GM19468 (cell line): ENCODE measurements around the gene WFIKKN1.

ENCODE experiments used
- ATAC-seq: cut with Tn5 transposase; IDR thresholded peaks from one replicate; pipeline ENCODE4 v1.9.1; 2021; ENCODE audit warnings: mild to moderate bottlenecking, moderate library complexity, moderate number of reproducible peaks; ENCODE audit not compliant: unreplicated experiment; ENCODE audit errors: extremely low read depth

The WFIKKN1 gene

DNA sequence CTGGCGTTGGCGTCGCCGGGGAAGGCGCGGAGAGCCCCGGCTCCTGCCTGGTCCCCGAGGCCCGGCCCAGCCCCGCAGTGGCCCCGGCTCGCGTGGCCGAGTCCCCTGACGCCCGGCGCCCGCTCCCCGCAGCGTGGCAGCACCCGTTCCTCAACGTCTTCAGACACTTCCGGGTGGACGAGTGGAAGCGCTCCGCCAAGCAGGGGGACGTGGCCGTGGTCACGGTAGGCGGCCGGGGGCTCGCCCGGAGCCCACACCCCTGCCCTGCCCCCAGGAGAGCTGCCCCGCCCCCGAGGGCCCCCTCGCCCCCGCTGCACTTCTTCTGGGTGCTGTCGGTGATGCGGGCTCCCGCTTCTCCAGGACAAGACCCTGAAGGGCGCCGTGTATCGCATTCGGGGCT lies 18.8 kb downstream of the WFIKKN1 start:
- no peak for ATAC-seq

- no peak for ATAC-seq
Observed at GRCh38 chr16:651844-652243, 21.1 kb downstream of the WFIKKN1 start.

DNA sequence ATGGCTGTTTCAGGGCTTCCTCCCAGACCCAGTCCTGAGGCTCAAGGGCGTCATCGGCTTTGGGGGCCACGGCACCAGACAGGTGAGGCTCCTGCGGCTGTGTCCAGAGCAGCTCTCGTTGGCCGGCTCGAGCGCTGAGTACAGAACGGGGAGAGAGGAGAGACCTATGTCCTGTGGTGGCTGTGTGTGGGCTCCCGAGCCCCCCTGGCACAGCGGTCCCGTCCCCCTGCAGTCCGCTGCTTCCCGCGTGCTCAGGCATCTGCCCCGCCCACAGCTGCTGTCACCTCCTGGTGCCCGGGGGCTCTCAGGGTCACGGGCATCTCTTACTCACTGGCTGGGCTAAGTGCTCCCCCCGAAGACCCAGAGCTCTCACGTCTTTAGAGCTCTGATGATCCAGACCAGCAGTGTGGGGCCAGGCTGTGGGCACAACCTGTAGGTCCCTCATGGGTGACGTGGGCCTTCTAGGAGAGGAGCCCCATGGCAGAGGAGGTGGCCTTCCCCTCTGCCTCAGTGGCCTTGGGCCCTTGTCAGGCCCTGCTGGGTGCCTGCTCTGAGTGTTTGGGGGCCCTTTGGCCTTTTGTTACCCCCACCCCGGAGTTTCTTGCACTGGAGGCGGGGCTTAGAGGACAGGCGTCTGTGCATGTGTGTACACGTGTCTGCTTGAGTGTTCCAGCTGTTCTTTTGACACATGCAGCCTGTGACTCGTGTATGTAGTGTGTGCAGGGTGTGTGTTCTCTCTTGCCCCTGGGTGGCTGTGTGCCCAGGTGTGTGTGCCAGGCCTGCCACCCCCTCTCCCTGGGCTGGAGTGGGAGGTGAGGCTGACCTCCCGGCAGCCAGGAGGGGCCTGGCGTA lies 21.9 kb downstream of the WFIKKN1 start:
- no peak for ATAC-seq

GRCh38 chr16:654034-654433 lies 23.2 kb downstream of the WFIKKN1 start:
- no peak for ATAC-seq

- no peak for ATAC-seq
Observed at GRCh38 chr16:657487-657886, 26.7 kb downstream of the WFIKKN1 start.

DNA sequence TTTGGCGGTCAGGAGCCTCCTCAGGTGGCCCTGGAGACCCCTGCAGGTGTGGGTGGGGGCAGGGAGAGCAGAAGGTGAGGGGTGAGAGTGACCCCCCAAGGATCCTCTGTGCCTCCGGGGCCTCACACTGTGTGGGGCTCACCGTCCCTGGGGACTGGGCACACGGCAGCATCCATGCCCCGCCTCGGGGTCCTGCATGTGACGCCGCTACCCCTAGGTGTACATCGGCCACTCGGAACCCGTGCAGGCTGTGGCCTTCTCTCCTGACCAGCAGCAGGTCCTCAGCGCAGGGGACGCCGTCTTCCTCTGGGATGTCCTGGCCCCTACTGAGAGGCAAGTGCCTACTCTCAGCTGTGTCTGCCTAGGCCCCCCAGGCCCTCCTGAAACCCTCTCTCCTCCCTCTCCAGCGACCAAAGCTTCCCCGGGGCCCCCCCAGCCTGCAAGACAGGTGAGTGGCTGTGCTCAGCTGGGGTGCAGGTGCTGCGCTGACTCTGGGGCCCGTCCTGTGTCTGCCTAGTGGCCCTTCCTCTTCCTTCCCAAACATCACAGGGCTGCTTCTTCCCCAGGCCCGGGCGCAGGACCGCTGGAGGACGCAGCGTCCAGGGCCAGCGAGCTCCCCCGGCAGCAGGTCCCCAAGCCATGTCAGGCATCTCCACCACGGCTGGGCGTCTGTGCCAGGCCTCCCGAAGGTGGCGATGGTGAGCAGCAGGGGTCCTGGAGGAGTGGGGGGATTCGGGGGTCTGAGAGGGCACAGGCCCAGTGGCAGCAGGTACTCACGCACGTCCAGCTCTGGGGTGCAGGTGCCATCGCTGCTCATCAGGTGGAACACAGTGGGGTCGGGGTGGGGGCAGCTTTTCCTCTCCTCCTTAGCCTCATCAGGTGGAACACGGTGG lies 28.1 kb downstream of the WFIKKN1 start:
- no peak for ATAC-seq

DNA sequence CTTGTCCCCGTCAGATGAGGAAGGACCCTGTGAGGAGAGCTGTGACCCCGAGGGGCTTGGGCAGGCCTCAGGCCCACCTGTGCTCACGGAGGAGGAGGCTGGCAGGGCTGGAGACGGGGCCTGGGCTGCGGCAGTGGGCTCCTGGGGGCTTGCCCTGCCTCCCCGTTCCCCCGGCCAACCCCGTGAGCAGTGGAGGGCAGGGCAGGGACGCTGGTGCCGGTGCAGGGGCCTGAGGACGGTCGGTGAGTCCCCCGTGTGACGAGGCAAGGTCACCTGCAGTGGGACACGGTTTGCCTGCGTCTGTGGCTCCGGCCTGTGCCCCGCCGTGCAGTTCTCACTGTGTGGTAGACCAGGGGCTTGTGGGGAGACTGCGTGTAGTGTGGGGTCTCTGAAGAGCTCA lies 28.8 kb downstream of the WFIKKN1 start:
- ATAC-seq: no peak

GRCh38 chr16:660132-660458 lies 29.3 kb downstream of the WFIKKN1 start:
- no peak for ATAC-seq

GRCh38 chr16:660459-661183 lies 29.8 kb downstream of the WFIKKN1 start:
- peak; percentile 54 for ATAC-seq

- no peak for ATAC-seq
Observed at GRCh38 chr16:661184-661821, 30.5 kb downstream of the WFIKKN1 start.

DNA sequence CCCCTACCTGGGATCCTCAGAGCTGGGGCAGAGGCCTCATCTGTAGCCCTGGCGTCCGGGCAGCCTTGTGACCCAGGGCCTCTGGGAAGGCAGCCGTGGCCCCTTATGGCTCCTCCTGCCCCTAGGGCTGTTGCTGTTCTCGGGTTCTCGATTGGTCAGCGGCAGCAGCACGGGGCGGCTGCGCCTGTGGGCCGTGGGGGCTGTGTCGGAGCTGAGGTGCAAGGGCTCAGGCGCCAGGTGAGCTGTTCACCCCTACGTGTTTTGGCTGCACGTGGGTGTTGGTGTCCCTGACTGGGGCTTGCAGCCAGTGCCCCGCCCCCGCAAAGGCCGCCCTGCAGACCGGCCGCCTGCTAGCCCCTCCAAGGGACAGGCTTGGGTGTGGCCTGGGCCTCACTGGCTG lies 31.3 kb downstream of the WFIKKN1 start:
- no peak for ATAC-seq

- ATAC-seq: no peak
Observed at GRCh38 chr16:662597-662996, 31.8 kb downstream of the WFIKKN1 start.

- ATAC-seq: no peak
Observed at GRCh38 chr16:666572-666971, 35.8 kb downstream of the WFIKKN1 start.

DNA sequence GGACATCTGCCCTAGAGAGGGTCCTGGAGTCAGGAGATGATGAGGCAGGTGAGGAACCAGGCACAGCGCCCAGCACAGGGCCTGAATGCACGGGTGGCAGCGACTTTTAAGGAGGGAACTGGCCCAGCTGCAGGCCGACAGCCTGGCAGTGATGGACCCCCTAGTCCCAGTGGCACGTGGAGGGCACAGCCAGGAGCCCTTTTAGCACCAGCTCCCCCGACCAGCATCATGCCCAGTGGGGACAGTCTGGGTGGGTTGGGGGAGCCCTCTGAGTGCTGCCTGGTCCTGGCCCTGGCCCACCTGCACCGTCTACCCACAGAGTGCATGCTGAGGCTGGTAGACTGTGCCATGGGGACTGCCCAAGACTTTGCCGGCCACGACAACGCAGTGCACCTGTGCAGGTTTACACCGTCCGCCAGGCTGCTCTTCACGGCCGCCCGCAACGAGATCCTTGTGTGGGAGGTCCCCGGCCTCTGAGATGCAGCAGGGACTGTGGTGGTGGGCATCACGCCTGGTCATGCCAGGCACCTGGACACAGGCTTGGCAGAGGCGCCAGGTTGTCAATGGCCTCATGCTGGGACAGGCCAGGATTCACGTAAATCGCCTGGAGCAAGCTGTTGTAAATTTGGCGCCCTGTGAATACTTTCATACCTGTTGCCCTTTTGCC lies 36.5 kb downstream of the WFIKKN1 start:
- no peak for ATAC-seq

- peak; percentile 42 for ATAC-seq
Observed at GRCh38 chr16:667780-668518, 37.2 kb downstream of the WFIKKN1 start, which contains the start of gene RHOT2. TSS of gene RHOT2 (plus strand) at chr16:668132. CDS start at chr16:668200, 68 bp downstream.

DNA sequence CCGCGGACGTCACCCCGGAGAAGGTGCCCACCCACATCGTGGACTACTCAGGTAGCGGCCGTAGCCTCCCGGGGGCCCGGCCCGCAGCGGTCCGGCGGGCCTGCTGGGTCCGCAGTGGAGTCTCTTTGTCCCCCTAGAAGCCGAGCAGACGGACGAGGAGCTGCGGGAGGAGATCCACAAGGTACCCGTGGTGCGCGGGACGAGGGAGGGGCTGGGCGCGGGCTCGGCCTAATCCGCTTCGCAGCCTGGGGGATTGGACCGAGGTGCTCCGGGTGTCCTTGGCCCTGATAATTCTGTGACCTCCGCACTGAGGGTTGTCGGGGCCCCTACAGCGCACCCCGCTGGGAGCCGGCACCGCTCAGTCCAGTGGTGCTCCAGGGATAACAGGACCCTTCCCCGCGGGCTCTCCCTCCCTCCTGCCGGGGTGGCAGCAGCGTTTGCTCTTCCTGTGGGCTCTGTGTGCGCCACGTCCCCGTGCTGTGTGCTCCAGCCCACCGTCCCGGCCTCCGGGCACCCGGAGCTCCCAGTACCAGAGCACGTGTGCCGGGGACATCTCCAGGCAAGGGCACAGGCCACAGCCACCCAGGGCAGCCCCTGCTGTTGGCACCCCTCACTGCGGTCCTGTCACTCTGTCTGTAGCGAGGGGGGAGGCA lies 37.9 kb downstream of the WFIKKN1 start:
- ATAC-seq: no peak

DNA sequence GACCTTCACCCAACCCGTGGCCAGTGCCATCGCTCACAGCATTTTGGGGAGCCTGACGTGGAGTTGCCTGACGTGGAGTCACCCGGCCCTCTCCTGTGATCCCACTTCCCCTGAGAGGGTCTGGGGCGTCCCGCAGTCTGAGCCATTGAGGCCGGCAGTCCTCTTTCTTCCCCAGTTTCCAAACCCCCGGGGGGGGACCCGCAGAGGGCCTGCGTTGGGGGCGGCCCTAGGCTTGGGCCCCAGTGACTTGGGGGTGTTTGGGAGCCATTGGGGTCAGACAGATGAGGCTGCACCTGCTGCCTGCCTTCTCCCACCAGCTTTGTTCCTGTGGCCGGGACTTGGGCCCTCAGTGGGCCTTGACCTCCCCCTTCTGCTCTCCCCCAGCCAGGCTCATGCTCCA lies 38.9 kb downstream of the WFIKKN1 start:
- no peak for ATAC-seq
